ENCODE data around the gene FOSB. TPM values are rescaled to one million over a fixed set of nuclear protein-coding genes. Genes with fewer than 3 reads are reported as not detected.

Gene FOSB
- total RNA-seq, 1 experiment from 2014 or later = 1.7 TPM

DNA sequence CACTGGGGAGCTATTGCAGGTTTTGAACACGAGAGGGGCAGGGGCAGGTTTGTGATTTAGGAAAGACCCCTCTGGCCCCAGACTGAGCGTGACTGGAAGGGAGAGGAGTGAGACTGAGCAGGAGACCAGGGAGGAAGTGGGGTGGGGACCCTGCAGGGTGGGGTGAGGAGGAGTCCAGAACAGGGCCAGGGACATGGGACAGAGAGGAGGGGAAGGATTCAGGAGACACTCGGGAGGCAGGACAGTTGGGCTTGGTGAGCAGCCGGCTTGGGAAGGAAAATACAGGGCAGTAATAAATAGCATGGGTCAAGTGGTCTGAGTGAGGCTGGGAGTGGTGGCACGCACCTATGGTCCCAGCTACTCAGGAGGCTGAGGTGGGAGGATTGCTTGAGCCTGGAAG, 9.4 kb downstream of the FOSB start:
- Histone ChIP-seq H3K9ac (ENCODE audit: extremely low read depth, insufficient read length, low read length) (no peak overlapping the region), H4K5ac (ENCODE audit: insufficient read length, low read depth, low read length) (no peak overlapping the region), H2BK15ac (ENCODE audit: low read depth, low read length) (no peak overlapping the region), H4K20me1 (ENCODE audit: control insufficient read depth, insufficient read depth, insufficient read length) (no peaks in the 10 kb centered on the region), H2BK12ac (ENCODE audit: insufficient read length, low read depth, low read length) (no peak overlapping the region), H3K23me2 (ENCODE audit: insufficient read length, low read depth, low read length, poor library complexity, severe bottlenecking) (peaks cover 4% of the 10 kb centered on the region), H3K4ac (ENCODE audit: low read depth, low read length) (no peak overlapping the region), H2BK120ac (ENCODE audit: low read depth, low read length, poor library complexity, severe bottlenecking) (no peak overlapping the region), H3K14ac (ENCODE audit: insufficient read depth, low read length) (no peak overlapping the region), H3K27me3 (ENCODE audit: insufficient read depth, low read length) (no peaks in the 10 kb centered on the region), H3K23ac (ENCODE audit: insufficient read length, low read depth, low read length) (no peak overlapping the region), H3K56ac (ENCODE audit: insufficient read length, low read depth, low read length) (no peak overlapping the region), H3K27ac (ENCODE audit: insufficient read length, low read depth, low read length) (no peak overlapping the region), H2AFZ (ENCODE audit: low read length) (no peak overlapping the region), H2AK5ac (ENCODE audit: insufficient read length, low read length) (no peak overlapping the region), H3K4me1 (ENCODE audit: insufficient read depth, low read length) (no peaks in the 10 kb centered on the region), H3K79me1 (ENCODE audit: insufficient read depth, low read depth, low read length, poor library complexity, severe bottlenecking) (no peaks in the 10 kb centered on the region), H3K18ac (ENCODE audit: insufficient read length, low read depth, low read length) (no peak overlapping the region), H4K91ac (ENCODE audit: insufficient read length, low read depth, low read length) (no peak overlapping the region), H2BK5ac (ENCODE audit: insufficient read length, low read length) (no peak overlapping the region), H3K79me2 (ENCODE audit: insufficient read depth, low read length) (no peaks in the 10 kb centered on the region), H3T11ph (ENCODE audit: low read length) (no peak overlapping the region), H3K4me2 (ENCODE audit: insufficient read depth, insufficient read length, low read length) (no peak overlapping the region), H4K8ac (replicated peaks; ENCODE audit: insufficient read length, low read depth, low read length) (no peak overlapping the region), H3K9me3 (ENCODE audit: control insufficient read depth, low read depth, low read length) (no peaks in the 10 kb centered on the region), H2BK20ac (ENCODE audit: low read depth, low read length, poor library complexity, severe bottlenecking) (no peak overlapping the region)
- Mint-ChIP-seq H3K36me3 (ENCODE audit: insufficient read depth in 1 of 3, low read depth in 3 of 3) (peaks cover 0 to 4% (median 0%) of the 10 kb centered on the region in 3 experiments; a peak in 1 of 7 replicates), H3K27ac (no peak overlapping the region), H3K4me3 (peak overlapping the region; percentile 5 to 59; a peak in 2 of 5 replicates), H3K4me1 (peaks cover 25 to 37% of the 10 kb centered on the region in 2 experiments), H3K9me3 (no peaks in the 10 kb centered on the region), H3K27me3 (ENCODE audit: low read depth) (peaks cover 9% of the 10 kb centered on the region)
- DNase-seq = no peak
- no peak for TF ChIP-seq CTCF (conservative IDR thresholded peaks at IDR 0.05)
- WGBS (ENCODE audit: extremely low coverage, insufficient read length, low lambda C conversion rate) = no CpG with 5 or more reads among the region's 5 CpGs

All from H9 (cell line).